NCI-H1930 (cell line): ENCODE results near the gene LCP2.
"Not testable (repeated sequence)": the region's sequence is repeated elsewhere in the genome, so short reads cannot be mapped to it uniquely, and the experiment has no call there.

Experiments
- DNase-seq, 2 experiments: peaks; one replicate each; lab custom pipeline; 2025; lab: John Stamatoyannopoulos, UW

The LCP2 gene

DNA sequence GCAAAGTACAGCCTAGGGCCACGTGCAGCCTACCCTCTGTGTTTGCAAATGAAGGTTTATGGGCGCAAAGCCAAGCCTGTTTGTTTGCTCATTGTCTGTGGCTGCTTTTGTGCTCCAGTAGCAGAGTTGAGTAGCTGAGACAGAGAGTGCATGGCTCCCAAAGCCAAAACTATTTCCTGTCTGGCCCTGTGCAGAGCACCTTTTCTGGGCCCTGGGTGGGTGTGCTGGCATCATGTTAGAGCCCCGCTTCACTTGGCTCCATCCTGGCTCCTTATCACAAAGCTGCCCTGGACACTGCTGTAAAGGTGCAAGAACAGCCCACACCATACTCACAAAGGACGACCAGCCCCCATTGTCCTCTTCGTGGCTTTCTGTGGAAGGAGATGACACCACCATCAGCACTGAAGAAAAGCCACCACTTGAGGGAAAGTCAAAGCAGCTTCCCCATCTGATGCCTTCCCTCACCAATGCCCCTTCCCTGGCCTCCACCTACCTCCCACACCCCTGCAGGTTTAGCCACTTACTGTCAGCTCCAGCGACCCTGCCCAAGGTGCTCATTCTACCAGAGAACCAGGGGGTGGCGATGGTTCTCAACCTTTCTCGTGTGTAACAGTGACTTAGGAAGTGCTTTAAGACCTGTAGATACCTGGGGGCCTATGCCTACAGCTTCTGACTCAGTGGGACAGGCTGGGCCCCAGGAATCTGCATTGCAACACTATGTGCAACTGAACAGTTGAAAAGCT lies 23.4 kb downstream of the LCP2 start:
- DNase-seq, result peak in 1 of 2 experiments; percentile 1

DNA sequence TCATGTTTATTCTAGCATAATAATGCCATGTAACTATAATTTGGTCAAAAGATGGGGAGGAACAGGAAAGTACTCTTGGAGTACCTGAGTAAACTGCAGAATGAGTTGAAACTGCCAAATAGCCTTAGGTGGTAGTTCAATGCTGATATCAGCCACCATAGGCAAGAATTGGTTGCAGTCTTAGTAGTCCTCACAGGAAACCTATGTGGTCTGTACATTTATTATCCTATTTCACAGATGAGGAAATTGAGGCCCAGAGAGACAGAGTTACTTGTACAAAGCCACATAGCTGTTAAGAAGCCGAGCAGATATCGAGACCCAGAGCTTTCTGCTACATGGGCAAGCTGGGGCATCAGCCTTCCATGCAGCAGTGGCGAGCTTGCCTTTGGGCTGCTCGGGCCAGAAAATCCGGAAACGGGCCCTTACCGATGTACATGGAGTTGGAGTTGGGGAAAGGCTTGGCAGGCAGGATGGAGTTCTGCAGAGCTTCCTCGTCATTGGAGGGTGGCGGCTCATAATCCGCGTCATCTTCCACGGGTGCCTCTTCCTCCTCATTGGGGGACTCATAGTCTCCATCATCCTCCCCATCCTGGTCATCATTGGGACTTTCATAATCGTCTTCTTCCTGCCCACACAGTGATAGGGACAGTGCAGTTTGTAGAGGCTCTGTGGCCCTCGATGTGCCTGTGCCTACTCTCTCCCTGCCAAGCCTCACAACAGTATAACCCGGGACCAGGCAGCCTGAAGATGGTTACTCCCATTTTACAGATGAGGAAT lies 27.1 kb downstream of the LCP2 start:
- no peak for DNase-seq

DNA sequence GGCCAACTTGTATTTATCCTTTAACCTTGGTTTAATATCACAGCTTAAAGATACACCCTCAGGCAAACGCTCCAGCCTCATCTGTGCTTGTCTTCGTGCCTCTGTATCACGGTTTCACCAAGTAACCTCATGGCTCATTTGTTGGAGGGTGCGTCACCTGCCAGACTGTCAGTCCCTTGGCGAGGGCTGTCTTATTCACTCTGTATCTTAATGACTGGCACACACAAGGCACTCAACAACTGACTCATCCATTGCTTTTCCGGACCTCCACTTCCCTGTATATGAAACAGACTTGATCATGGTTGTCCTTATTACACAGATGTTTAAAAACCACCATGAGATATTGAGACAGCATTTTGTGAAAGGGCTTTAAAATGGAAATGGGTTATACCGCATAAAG lies 28.0 kb downstream of the LCP2 start:
- DNase-seq, result no peak

DNA sequence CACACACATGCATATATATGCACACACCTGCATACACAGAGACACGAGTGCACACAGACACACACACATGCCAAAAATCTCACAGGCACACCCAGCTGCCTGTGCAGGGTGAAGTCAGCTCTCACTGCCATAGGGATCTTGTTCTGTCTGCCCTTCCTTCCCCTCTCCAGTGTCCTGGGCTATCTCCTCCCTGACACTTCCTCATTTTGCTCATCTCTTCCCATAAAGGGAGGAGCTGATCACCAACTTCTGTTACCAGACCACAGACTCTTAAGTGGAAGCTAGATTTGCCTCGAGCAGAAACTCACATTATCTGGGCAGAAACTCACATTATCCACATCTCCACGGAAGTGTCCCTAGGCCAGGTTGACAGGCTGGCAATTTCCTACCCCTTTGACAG lies 28.7 kb downstream of the LCP2 start:
- no peak for DNase-seq

DNA sequence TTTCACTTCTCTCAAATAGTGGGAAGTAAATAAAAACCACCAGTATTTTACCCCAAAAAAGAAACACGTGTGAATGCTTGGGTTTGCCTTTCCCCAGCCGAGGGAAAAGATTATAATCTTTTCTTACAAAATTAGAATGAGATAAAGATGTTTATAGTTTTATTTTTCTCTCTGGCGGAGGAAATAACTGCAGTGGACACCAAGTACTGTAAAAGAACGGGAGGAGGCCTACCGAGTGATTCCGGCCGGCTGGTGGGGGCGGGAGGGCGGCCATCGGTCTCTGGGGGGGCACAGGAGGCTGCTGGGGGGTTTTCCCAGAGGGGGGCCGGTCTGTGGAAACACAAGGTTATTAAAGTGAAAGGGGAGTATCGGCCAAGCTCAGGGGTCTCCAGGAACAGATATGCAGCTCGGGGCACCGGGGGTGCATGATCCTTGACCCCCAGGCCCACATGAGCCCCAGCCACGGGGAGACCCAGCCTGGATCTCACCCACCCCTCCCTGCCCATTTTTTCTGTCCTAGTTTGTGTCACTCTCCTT lies 29.4 kb downstream of the LCP2 start:
- no peak for DNase-seq

DNA sequence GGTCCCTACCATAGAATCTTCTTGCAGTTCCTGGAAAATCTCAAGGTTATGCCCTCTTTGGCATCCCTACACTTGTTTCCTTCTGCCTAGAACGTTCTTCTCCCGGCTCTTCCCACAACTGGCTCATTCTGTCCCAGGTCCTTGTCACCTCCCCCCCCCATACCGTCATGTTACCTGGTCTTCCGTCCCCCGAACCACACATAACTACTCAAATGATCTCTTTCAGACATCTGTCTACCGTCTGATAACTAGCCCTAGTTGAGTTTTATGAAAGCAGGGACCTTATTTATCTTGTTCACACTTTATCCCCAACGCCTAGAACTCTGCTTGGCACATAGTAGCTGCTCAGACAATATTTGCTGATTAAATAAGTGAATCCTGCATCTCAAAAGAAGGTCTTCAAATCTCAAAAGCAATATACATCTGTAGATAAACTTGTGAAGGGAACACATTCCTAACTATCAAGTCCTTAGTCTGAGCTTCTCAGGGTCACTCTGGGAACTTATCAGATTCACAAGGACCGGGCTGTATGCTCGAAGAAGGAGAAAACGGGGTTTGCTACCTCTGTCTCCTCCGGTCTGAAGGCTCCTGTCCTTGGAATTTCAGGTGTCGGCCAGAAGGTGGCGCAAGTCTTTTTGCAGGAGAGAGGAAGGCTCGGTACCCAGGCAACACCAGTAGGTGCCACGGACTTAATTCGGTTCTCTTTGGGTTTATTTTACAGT lies 30.0 kb downstream of the LCP2 start:
- peak; percentile 14 to 24 for DNase-seq

DNA sequence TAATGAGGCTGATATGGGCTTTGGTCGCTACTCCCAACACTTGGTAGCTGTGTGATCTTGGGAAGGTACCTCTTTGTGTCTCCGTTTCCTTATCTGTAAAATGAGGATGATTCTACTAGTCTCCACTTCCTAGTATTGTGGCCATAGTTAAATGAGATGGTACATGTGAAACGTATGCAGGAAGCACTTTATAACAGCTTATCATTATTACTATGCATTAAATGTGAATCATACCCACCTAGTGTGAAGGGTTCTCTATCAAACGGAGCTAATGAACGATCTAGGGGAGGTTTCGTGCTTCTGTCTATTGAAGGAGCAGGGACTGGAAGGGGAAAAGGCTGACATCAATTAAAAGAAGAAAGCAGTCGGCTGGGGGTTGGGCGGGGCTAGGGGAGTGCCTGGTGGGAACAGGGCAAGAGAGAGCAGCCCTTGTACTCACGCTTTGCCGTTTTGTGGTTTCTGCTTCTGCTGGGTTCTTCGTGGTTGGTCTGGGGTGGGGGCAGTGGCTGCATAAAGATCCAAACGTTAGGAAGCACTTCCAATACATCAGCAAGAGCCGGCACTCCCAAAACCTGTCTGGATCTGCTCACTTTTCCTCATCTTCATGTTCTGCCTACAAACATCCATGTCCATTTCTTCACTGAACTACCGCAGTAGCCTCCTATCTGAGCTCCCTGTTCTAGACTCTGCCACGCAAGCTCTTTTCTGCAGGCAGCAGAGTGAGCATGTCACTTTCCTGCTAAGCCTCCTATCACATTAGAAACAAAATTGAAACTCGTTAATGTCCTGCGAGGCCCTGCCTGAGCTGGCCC lies 30.8 kb downstream of the LCP2 start:
- DNase-seq, result no peak

DNA sequence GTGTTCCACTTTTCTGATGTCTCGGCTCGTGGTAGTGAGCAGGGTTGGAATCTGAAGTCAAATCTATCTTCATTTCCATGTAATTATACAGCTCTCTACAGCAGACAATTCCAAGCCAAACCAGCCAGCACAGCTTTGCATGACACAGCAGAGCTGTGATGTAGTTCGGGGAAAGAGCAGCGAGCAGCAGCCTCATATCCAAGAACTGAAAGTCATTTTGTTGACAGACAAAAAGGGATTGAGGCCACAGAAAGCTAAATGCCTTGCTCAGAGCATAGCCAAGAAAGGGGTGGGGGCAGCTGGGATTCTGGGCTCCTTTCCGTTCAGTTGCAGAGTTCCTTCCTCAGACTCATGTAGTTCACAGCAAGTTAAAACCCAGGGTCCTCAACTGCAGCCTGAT lies 32.1 kb downstream of the LCP2 start:
- no peak for DNase-seq

DNA sequence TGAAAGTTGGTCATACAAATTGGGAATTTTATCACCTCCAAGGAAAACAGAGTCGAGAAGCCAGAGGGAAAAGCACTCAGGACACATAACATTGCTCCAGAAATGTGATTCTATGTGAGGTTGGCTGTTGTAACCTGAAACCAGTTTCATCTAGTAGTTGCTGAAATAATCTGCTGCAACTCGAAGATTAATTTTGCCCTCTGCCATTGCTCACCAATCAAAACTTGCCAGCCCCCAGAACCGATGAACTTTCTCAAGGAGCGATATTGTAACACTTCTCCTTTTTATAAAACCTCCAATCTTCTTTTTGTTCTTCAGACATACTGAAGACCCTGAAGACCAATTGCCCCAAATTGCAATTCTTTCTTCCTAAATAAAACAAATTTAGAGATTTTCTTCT lies 33.7 kb downstream of the LCP2 start:
- no peak for DNase-seq

DNA sequence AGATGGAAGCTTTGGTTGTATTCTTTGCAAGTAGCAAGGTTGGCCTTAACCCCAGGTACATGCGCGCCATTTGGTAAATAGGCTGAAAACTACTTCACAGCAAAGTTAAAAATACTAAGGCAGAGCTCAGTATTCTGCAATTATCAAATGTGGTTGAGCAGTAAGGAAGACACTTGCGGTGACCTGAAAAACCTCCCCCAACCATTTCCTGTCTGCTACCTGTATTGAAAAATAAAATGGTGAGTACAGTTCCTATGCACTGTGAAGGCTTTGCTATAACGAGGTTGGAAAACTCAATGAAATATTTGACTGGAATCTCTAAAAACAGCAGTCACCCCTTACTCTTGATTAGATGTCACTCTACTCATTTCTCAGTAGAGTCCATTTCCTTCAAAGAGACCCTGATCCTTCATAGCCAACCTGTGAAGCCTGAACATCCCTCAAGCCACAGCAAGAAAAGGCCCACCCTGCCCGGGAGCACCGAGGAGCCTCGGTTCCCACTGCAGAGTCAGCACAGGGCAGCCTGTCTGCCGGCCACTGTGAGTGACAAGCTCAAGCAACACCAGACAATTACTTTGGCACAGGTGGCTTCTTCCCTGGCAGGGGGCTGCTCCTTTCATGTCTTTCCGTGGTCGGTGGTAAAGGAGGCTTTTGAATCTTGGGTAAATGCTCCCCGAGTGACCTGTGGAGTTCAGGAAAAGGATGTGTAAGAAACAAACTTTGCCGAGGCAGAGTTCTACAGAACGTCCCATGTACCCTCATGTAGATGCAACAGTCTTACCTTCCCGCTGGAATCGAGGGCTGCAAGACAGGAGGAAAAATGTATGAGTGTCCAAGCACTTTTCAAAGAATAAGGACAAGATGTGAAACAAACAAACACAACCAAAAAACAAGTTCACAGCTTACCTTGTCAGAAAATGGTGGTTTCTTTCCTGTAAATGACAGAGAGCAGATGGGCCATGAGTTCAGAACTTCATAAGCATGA lies 35.2 kb downstream of the LCP2 start:
- DNase-seq, result no peak

DNA sequence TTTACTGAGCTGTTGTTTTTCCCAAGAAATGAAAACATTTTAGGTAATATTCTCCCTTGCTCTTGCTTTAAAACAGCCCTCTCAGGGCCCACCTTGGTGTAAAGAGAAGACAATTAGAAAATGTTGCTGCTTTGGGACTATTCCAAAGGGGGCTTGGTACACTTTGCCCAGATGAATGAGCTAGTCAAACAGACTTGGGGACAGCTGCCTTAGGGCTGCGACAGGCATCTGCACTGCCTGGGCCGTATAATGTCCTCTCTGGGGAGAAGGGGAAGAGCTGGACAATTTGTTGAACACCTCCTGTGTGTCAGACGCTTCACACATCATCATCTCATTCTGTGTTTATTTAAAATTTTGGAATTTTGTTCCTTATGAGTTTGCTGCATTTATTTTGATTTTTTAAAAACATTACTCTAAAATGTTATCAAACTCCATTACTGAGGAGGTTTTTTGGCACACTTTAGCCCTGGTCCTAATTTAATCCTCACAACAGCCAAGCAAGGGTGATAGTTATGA lies 36.0 kb downstream of the LCP2 start:
- no peak for DNase-seq

DNA sequence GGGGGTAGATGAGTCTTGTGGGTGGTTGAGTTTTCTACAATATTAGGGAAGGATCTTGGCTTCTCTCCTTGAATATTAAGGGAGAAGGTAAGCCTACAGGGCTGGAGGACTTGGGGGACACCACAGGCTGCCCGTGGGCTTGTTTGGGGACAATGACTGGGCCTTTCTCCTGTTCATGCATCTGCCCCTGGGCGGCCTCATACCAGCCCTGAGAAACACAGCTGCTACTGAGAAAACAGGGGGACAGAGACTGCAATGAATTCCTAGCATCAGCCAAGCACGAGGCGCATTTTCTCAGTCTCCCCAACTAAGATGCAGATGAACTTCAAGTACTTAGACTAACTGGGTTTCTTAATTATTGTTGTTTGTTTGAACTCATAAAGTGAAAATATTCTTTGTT lies 40.2 kb downstream of the LCP2 start:
- DNase-seq, result no peak

DNA sequence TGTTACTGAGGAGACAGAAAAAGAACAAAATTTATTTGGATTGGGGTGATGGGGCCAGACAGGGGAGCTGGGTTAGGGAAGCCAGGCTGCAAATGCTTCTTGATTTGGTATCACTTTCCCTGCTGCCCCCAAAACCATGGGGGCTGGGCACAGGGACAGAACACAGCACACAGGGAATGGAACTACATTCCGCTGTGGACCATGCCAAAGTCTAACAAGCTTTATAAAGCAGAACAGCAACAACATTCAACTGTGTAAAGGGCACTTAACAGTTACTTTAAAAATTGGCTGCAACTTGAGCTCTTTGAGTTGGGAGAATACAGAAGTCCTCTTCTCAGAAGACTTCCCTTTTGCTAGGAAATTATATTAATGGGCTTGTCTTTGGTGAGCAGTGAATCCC lies 41.0 kb downstream of the LCP2 start:
- DNase-seq, result no peak

DNA sequence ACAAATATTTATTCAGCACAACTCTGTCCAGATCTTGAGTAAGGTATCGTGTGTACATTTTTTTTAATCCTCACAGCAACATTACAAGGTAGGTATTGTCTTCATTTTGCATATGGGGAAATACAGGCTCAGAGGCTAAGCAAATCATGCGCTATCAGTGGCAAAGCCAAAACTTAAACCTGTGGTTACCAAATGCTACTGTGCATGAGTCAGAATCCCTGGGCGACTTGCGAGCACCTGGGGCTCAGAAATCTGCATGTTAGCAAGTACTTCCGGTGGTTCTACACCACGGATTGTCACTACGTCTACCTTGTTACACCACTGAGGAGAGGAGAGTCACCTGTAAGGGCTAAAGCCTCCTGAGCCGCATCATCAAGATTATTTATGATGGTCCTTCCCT lies 43.5 kb downstream of the LCP2 start:
- no peak for DNase-seq

DNA sequence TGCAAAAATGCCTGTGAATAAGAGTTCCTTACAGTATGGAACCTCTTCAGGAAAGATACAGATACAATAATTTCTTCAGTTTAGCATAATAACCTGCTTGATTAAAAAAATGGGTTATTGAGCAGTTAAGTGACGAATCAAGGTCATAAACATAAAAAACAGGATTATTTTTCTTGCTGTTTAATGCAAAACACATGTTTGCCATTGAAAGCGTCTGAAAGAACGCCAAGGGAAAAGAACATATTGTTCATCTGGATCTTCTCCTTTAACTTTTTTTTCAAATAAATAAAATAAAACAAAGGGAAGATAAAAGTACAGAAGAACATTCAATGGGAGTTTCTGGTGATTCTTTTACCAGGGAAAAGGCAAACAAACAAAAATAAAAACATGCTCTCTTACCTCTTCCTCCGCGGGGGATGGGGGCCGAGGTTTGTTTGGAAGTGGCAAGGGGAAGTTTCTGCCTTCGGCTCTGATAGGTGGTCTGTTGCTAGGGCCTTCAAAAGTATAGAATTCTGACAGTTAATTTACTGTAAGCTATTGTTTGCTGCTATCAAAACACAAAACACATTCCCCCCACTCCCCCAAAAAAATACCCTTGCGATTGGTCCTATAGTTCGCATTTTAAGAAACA lies 44.7 kb downstream of the LCP2 start:
- DNase-seq, result no peak

DNA sequence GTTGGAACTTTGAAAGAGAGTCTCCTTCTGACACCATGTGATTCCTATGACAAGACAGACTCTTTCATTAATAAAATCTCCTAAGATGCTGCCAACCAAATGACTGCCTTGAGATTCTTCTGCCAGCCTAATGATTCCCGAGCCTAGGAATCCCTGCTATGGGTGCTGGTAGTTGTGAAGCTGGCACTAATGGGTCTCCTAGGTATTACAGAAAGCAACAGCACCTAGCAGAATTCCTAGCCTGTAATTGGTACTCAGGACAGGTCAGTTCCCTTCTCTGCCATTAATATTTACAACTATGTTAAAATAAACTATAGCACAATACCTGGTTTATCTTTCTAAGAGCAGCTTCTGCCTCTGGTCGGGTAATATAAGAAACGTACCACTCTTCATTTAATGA lies 45.5 kb downstream of the LCP2 start:
- no peak for DNase-seq

DNA sequence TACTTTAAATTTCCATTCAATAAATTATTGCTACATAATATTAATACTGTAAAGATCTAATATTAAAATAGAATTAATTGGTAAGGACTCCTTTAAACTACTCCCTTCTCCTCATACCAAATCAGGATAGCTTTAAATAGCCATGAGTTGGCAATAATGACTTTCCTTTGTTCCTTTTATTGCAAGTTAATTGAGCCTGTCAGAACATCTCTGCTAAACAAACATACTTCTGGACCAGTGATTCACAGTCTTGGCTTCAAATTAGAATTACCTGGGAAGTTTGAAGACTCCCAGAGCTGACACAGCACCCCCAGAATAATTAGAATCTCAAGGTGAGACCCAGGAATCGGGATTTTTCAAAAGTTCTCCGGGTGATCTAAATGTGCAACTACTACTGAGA lies 46.1 kb downstream of the LCP2 start:
- no peak for DNase-seq

DNA sequence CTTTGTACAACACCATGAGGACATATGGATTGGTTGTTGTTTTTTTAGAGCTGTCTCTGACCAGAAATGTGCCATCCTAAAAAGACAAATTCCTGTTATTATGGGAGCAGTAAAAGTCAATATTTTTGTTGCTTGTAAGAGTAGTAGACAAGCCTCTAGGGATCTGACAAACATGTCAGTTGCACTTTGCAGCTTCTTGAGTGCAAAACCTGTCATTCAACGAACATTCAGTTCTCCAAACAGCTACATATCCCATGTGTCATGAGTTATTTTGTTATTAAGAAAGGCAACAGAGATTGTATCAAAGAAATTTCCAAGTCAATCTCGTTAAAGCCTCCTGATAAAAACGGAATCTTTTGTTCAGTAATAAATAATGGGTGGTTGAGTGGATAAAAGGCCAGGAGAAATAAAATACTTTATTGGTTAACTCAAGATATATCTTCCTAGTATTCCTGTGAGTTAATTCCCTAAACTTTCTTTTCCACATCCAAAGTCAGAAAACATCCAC lies 46.7 kb downstream of the LCP2 start:
- DNase-seq, result no peak

DNA sequence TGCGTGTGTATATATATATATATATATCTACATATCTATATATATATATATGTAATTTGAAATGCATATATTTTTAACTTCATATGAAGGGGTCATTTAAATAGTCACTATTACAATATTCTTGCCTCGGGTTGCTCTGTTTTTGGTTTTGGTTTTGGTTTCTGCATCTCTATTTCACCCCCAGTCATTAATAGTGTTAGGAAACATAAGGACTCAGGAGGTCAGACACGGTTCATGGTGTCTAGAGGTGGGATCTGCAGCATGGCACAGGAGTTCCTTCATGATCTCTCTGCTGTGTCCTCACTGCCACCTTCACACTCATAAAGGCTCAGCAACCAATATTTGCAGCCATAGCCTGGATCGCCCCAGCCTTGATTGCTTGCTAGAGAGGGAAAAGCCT lies 48.2 kb downstream of the LCP2 start:
- DNase-seq, result no peak

DNA sequence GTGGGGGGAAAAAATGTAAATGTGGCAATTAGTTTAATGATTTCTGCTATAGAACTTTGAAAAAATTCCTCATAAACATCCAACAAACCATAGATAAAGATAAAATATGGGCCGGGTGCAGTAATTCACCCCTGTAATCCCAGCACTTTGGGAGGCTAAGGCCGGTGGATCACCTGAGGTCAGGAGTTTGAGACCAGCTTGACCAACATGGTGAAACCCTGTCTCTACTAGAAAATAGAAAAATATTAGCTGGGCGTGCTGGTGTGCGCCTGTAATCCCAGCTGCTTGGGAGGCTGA lies 48.7 kb downstream of the LCP2 start:
- DNase-seq, result not testable (repeated sequence)
